Measurements from ENCODE around the gene SIX2. TPM values are rescaled to one million over a fixed set of nuclear protein-coding genes. Genes with fewer than 3 reads are reported as not detected.
A peak's percentile ranks its signal among the peaks of the same experiment; 100 is the strongest.

The SIX2 gene
- total and polyA plus RNA-seq, 2 of the 13 experiments (the other 11 are each of a cell fraction or from before 2014, with no cell fraction given): not detected

- TF ChIP-seq ZNF280D (CRISPR knock-in tag; IDR thresholded peaks at IDR 0.05) (peak; percentile 67; the same call in 1 of the 2 replicates), ZNF362 (CRISPR knock-in tag; IDR thresholded peaks at IDR 0.05; ENCODE audit: borderline replicate concordance) (peak; percentile 11; the same call in 1 of the 2 replicates), ZBTB44 (CRISPR knock-in tag; IDR thresholded peaks at IDR 0.05) (0 out of 2 replicates have a peak, but pooled peaks have one; percentile 46), PRDM10 (CRISPR knock-in tag; IDR thresholded peaks at IDR 0.05; ENCODE audit: low read depth) (no peak), ZNF678 (CRISPR knock-in tag; IDR thresholded peaks at IDR 0.05) (no peak), MEIS1 (CRISPR knock-in tag; IDR thresholded peaks at IDR 0.05; ENCODE audit: borderline replicate concordance) (0 out of 2 replicates have a peak, but pooled peaks have one; percentile 44), ZNF33B (CRISPR knock-in tag; IDR thresholded peaks at IDR 0.05) (peak; percentile 45; the same call in 1 of the 2 replicates), FOXC1 (CRISPR knock-in tag; IDR thresholded peaks at IDR 0.05; ENCODE audit: borderline replicate concordance) (peak; percentile 81; the same call in 1 of the 2 replicates), CEBPB (IDR thresholded peaks at IDR 0.05; ENCODE audit: borderline replicate concordance, low read depth, low read length) (no peak), ZNF281 (CRISPR knock-in tag; IDR thresholded peaks at IDR 0.05; ENCODE audit: borderline replicate concordance) (no peak), MXI1 (IDR thresholded peaks at IDR 0.05; ENCODE audit: borderline replicate concordance, low read depth, low read length) (peak; percentile 53; the same call in 1 of the 3 replicates), KDM3A (CRISPR knock-in tag; IDR thresholded peaks at IDR 0.05; ENCODE audit: low read depth) (peak; percentile 55; the same call in 1 of the 2 replicates), MIER2 (CRISPR knock-in tag; IDR thresholded peaks at IDR 0.05) (no peak)
Observed at GRCh38 chr2:44955593-44956392, 53.5 kb downstream of the SIX2 start (continued).

All from HepG2 (cell line).